HUDEP-2 (cell line): ENCODE measurements around the gene ZNF124.
A peak's percentile ranks its signal among the peaks of the same experiment; 100 is the strongest.

Source experiments
- DNase-seq, 76 experiments: peaks; one replicate each; lab custom pipeline; 2025; ENCODE audit not compliant: unreplicated experiment in 76 of 76; lab: John Stamatoyannopoulos, UW

Gene ZNF124

DNA sequence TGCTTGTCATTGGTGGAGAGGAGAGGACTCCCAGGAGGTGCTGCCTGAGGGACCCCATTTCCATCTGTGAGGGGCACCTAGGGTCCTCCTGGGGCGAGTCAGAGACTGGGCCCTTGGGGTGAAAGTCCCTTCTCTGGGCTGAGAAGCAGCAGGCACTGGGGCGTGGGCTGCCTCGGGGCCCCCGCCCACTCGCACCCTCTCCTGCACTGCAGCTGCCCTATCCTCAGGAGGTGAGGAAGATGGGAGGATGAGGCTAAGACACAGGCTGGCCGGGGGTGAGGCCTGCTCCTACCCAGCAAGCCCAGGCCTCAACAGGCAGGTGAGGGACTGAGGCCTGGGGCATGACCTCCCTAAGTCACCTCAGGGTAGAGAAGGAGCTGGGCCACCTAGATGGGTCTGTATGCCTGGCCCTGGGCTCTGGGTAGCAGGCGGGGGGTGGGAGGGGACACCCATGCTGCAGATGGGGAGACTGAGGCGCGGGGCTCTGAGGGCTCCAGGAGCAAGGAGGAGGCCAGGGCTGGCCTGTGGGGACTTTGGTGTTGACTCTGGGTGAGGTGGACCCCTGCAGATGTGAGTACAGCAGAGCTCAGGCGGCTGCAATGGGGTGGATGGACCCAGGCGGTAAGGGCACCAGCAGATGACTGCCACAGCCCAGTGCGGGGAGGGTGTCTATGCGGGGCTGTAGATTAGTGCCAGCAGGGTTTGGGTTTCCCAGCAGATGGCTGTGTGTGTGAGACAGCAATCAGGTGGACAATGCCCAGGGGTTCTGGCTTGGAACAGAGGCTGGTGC lies 57.3 kb downstream of the ZNF124 start:
- DNase-seq = no peak

DNA sequence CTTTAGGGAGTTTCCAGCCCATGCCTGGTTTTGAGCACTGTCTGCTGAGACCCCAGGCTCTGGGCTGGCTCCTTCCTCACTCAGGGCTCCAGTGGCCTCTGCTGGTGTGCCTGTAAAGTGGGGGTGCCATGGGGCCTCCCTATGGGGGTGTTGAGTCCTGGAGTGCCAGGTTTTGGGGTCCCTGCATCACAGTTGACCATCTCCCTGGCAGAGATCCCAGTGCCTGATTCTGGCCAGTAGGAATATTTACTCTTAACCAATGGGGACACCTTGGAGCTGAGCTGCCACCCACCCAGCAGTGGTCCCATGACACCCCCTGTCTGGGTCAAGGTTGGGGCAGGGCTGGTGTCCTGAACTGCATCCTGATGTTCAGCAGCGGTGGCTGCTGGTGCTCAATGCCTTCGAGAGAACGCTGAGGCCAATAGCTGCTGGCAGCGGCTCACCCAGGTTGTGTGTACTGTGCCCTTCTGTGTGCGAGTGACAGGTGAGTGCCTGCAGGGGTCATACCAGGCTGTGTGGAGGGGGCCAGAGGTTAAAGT lies 58.0 kb downstream of the ZNF124 start:
- no peak for DNase-seq

DNA sequence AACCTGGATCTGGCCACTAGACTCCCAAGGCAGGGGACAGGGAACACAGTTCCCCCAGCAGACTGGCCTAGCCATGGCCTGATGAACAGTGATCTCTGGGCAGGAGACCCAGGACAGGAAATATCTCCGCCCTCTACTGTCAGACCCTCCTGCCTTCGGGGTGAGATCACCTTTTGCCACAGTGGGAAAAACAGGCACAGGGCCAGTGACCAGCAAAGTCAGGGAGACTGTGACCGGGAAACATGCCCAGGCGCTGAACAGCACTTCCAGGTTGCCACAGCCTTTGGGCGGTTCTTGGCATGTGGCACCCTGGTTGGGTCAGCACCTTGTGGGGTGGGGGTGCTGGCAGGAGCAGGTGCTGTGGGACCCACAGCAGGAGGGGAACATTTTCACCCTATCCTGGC lies 58.7 kb downstream of the ZNF124 start:
- DNase-seq = no peak

DNA sequence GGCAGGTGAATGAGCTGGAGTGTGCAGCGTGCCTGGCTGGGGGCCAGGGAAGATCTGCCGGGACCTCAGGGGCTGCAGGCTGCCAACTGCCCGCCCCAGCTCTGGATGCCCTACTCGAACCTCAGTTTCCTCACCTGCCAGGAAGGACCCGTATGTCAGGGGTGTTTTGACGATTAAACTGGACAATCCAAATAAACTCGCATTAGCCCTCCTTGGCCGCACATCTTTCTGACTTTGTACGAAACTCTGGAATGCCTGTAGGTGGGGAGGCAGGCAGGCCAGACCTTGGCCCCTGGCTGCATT lies 59.4 kb downstream of the ZNF124 start:
- DNase-seq = no peak

DNA sequence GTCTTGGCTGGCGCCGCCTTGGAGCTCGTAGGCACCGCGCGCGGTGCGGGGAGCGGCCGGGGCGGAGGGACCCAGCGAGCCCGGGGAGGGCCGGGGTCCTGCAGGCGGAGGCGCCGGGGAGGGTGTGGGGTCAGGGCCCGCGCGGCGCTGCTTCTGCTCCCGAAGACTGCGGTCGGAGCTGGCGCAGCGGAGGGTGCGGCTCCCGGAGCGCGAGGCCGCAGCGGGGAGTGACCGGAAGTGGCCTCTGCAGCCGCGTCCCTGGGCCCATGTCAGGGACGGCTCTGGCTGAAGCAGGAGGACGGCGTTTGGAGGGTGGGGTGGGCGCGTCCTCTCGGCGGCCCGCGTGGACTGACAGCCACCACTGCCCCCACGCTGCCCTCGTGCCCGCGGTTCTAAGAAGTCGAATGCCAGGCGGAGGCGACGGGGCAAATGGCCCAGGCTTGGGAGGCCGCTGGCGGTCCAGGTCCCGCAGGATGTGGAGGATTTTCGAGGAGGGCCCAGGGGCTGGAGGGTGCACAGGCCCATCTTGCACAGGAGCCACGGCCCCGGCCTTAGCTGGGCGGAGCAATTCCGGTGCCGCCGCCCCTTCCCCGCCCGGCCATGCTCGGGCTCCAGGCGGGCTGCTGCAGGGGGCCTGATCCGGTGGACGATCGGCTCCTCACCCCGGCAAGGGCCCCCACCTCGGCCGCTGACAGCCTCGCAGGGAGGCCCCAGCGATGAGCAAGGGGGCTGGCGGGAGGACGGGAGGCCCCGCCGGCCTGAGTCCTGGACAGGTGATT lies 59.9 kb downstream of the ZNF124 start:
- no peak for DNase-seq

DNA sequence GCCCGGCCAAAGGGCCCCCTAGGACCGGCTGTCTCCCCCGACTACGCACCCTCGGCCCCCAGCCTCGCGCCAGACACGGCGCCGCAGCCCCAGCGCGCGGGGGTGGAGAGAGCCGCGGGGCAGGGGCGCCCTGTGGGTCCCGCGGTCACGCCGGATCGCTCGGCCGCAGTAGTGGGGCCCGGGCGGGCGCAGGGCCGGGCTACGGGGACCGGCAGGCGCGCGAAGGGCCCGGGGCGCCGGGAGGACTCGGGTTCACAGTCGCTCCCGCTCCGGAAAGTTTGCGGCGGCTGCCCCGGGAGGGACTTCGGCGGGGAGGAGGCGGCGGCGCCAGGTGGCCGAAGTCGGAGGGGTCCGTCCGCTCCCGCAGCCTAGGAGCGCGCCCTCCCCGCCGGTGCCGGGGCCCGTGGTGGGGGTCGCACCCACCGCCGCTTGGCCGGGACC lies 60.5 kb downstream of the ZNF124 start:
- no peak for DNase-seq

DNA sequence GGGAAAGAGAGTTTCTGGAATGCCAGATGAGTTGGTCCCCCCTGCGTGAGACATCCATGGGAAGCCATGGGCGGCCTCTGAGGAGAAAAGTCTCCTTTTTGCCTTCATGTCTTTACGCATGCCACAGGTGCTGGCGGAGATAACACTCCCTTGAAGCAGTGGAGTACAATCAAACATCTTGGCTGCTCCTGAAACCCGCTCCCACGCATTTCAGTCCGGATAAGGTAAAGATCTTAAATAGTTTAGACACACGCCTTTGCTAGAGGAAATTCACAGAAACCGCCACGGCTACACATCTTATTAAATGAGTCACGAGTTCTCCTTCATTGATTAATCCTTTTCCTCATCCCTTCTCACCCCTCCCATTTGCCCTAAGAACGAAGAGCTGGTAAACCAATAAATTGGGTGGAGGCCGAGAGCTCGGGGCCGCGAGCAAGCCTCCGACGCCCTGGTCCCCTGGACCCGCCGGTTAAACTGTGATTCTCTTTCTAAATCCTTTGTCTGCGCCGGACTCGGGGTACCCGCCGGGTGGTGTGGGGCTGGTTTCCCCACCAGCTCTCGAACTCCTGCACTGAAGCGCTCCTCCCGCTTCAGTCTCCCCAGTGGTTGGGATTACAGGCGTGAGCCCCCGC lies 61.1 kb downstream of the ZNF124 start:
- DNase-seq = peak in 3 of 76 experiments; percentile 9 to 23 (median 13)

DNA sequence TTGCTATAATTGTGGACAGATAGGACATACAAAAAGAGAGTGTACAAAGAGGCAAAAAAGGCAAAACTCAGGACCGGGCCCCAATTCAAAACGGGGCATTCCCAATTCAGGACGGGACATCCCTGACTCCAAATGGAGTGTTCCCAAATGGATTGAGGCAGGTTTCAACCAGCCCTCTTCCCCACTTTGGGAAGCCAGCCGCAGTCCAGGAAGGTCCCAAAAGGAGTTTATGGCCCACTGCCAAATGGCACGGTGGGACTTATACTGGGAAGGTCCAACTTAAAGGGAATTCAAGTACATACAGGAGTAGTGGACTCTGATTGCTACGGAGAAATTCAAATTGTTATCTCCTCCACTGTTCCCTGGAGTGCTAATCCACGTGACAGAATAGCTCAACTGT lies 64.1 kb downstream of the ZNF124 start:
- no peak for DNase-seq

DNA sequence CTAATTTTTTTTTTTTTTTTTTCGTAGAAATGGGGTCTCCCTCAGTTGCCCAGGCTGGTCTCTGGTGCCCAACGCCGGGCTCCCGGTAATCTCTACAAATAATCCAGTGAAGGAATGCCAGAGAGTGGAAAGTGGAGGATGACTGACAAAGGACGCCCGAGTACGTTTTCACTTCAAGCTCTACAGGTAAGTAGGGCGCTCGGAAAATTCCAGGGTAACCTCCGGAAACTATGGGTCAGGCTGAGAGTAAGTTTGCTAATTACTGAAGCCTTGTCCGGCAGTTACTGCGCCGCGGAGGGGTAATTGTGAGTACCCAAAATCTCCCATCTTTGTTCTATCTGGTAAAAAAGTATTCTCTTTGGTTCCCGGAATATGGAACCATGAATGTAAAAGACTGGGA lies 65.9 kb downstream of the ZNF124 start:
- no peak for DNase-seq
